GM18508 (cell line): ENCODE measurements around the gene UTP14C.
A peak's percentile ranks its signal among the peaks of the same experiment; 100 is the strongest.
"Not testable (repeated sequence)": the region's sequence is repeated elsewhere in the genome, so short reads cannot be mapped to it uniquely, and the experiment has no call there.

Experiments
- ATAC-seq: cut with Tn5 transposase; IDR thresholded peaks from one replicate; pipeline ENCODE4 v1.9.1; 2021; ENCODE audit warnings: moderate number of reproducible peaks; ENCODE audit not compliant: insufficient read depth, unreplicated experiment

Gene UTP14C

GRCh38 chr13:52001120-52001731 lies 23.3 kb upstream of the UTP14C start:
- ATAC-seq: peak; percentile 65

- no peak for ATAC-seq
Measured at GRCh38 chr13:52002361-52002760, 22.1 kb upstream of the UTP14C start.

GRCh38 chr13:52003541-52003940 lies 20.9 kb upstream of the UTP14C start:
- no peak for ATAC-seq

- no peak for ATAC-seq
Measured at GRCh38 chr13:52004511-52005170, 19.9 kb upstream of the UTP14C start.

GRCh38 chr13:52005841-52006522 lies 18.5 kb upstream of the UTP14C start:
- no peak for ATAC-seq

GRCh38 chr13:52006523-52007245 lies 17.8 kb upstream of the UTP14C start:
- no peak for ATAC-seq

- ATAC-seq: no peak
Measured at GRCh38 chr13:52009946-52010345, 14.5 kb upstream of the UTP14C start.

- no peak for ATAC-seq
Measured at GRCh38 chr13:52010890-52011631, 13.4 kb upstream of the UTP14C start, which contains the start of gene ATP7B. ATP7B (minus strand) TSS chr13:52011450; CDS start chr13:52011337, 113 bp downstream.

GRCh38 chr13:52011632-52012511 lies 12.6 kb upstream of the UTP14C start, which contains the start of gene ALG11:
ALG11 (plus strand) TSS chr13:52012398; CDS start chr13:52012419, 21 bp downstream.
- ATAC-seq: peak; percentile 97

GRCh38 chr13:52012512-52012836 lies 12.0 kb upstream of the UTP14C start:
- ATAC-seq: no peak

GRCh38 chr13:52016296-52016695 lies 8.2 kb upstream of the UTP14C start:
- no peak for ATAC-seq

GRCh38 chr13:52020191-52020590 lies 4.3 kb upstream of the UTP14C start:
- no peak for ATAC-seq

- no peak for ATAC-seq
Measured at GRCh38 chr13:52022356-52022755, 2.1 kb upstream of the UTP14C start.

GRCh38 chr13:52025475-52026245 lies 1.2 kb downstream of the UTP14C start:
- ATAC-seq: no peak

- ATAC-seq: no peak
Measured at GRCh38 chr13:52026246-52026626, 1.7 kb downstream of the UTP14C start.

- ATAC-seq: no peak
Measured at GRCh38 chr13:52027832-52028231, 3.3 kb downstream of the UTP14C start.

GRCh38 chr13:52029569-52029968 lies 5.1 kb downstream of the UTP14C start:
- ATAC-seq: no peak

- not testable (repeated sequence) for ATAC-seq
Measured at GRCh38 chr13:52030401-52030800, 5.9 kb downstream of the UTP14C start.

- ATAC-seq: no peak
Measured at GRCh38 chr13:52033039-52033438, 8.5 kb downstream of the UTP14C start.
